ENCODE results near the gene GNB1L.

GNB1L gene

DNA sequence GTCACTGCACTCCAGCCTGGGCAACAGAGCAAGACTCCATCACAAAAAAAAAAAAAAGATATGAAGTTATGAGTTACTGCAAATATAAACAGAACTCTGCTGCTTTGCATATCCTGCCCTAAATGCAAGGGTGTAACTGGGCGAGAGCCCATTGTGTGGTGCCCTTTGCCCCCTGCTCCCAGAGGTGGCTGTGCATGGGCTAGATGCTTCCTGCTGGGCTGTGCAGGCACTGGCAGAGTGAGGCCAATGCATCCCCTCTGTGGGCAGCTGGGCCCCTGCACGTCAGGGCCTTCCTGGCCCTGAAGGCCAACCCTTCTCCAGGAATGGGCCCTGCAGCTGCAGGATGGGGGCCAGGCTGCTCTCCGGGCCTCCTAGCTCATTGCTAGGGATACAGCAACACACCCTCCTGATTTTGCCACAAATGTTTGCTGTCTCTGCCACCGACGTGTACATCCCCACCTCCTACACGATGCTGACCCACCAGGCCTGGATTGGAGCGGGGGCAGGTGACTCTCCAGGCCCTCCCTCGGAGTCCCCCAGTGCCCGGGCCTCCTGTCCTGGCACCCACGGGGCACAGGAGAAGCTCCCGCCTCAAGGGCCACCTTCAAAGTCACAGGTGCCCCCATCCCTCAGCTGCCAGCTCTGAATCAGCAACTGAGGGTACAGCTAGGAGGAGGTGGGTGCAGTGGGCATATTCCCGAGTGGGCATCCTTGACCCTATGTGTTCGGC lies 46.2 kb upstream of the GNB1L start:
- no peaks in the 10 kb centered on the region for H3K79me2 ChIP-seq (ENCODE audit: low read length)
- no peak for TF ChIP-seq EZH2phosphoT487 (IDR thresholded peaks at IDR 0.05; ENCODE audit: low read length)
- TF ChIP-seq EZH2 (optimal IDR thresholded peaks at IDR 0.05; ENCODE audit: low read depth, low read length): no peak
- TF ChIP-seq, protein P1, sequence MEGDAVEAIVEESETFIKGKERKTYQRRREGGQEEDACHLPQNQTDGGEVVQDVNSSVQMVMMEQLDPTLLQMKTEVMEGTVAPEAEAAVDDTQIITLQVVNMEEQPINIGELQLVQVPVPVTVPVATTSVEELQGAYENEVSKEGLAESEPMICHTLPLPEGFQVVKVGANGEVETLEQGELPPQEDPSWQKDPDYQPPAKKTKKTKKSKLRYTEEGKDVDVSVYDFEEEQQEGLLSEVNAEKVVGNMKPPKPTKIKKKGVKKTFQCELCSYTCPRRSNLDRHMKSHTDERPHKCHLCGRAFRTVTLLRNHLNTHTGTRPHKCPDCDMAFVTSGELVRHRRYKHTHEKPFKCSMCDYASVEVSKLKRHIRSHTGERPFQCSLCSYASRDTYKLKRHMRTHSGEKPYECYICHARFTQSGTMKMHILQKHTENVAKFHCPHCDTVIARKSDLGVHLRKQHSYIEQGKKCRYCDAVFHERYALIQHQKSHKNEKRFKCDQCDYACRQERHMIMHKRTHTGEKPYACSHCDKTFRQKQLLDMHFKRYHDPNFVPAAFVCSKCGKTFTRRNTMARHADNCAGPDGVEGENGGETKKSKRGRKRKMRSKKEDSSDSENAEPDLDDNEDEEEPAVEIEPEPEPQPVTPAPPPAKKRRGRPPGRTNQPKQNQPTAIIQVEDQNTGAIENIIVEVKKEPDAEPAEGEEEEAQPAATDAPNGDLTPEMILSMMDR (IDR thresholded peaks at IDR 0.05; ENCODE audit: low read length): no peak
- no peak for DNase-seq
- H2AFZ ChIP-seq (ENCODE audit: low read length): no peak overlapping the region
- H4K20me1 ChIP-seq (ENCODE audit: insufficient read depth, low read length): no peaks in the 10 kb centered on the region
- no peaks in the 10 kb centered on the region for H3K9me3 ChIP-seq (replicated peaks; ENCODE audit: insufficient read depth, low read length)
- H3K27ac ChIP-seq (ENCODE audit: low read length): no peak overlapping the region
- no peaks in the 10 kb centered on the region for H3K27me3 ChIP-seq (replicated peaks; ENCODE audit: insufficient read depth, low read length)
- no peaks in the 10 kb centered on the region for H3K4me1 ChIP-seq (ENCODE audit: low read length)
- H3K4me2 ChIP-seq (ENCODE audit: low read depth, low read length): no peak overlapping the region
- no peak overlapping the region for H3K4me3 ChIP-seq (ENCODE audit: low read length)
- no peaks in the 10 kb centered on the region for H3K9me2 ChIP-seq (replicated peaks; ENCODE audit: insufficient read depth, low read length)
- no peak overlapping the region for H3K9ac ChIP-seq (ENCODE audit: low read length)
- H3K36me3 ChIP-seq (replicated peaks; ENCODE audit: insufficient read depth, low read length): no peaks in the 10 kb centered on the region
- no peaks in the 10 kb centered on the region for H3F3A ChIP-seq (ENCODE audit: insufficient read depth, low read length)

DNA sequence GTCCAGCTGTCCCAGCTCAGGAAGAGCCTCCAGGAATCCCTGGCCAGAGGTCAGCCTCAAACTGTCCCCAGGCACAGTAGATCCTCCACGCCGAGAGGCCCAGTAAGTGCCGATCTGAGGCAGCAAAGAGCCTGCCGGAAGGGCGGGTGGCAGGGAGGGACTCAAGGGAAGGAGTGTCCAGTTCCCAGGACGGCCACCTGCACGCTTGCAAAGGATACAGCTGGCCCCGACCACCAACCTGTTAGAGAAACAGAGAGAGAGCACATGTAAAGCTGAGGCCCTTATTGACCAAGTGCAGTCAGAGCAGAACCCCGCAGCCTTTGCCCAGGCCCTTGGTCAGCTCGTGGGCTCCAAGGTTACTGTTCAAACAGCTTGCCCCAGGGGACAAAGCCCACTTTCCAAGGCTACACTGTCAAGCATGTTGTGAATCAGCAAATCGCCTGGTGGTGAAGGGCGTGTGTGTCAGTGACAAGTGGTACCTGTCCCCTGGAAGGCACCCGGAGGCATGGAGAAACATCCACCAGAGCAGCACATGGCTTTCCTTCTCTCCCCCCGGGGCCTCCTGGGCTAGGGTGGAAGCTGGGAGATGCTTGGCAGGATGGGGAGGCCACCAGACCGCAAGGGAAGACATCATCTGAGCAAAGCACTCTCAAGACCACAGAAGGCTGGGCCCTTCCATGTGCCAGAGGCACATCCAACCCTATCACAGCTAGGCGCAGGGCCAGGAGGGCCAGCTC lies 44.3 kb upstream of the GNB1L start:
- Histone ChIP-seq H3K4me1 (ENCODE audit: low read length) (no peaks in the 10 kb centered on the region), H3K9ac (ENCODE audit: low read length) (no peak overlapping the region)
- TF ChIP-seq, protein P1 (IDR thresholded peaks at IDR 0.05; ENCODE audit: low read length): no peak
- TF ChIP-seq EZH2phosphoT487 (IDR thresholded peaks at IDR 0.05; ENCODE audit: low read length): no peak
- no peak for TF ChIP-seq EZH2 (optimal IDR thresholded peaks at IDR 0.05; ENCODE audit: low read depth, low read length)

DNA sequence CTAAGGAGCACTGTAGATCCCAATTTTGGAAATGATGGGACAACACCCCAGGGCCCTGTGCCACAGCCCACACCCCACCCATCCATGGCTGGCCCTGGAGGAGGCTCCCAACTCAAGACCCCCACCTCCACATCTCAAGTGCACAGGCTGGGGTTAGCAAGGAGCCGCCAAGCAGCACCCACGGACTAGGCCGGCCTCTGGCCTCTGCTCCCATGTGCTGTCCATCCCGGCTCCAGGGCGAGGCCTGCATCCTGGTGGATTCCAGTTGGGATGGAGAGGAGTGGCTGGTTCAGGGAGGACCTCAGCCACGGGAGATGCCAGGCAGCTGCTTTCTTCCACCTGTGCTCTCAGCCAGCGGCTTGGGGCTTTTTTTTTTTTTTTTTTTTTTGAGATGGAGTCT lies 43.5 kb upstream of the GNB1L start:
- H3K4me2 ChIP-seq (ENCODE audit: low read depth, low read length): no peak overlapping the region
- H3F3A ChIP-seq (ENCODE audit: insufficient read depth, low read length): no peaks in the 10 kb centered on the region
- H4K20me1 ChIP-seq (ENCODE audit: insufficient read depth, low read length): no peaks in the 10 kb centered on the region
- no peaks in the 10 kb centered on the region for H3K9me2 ChIP-seq (replicated peaks; ENCODE audit: insufficient read depth, low read length)
- DNase-seq: no peak
- H2AFZ ChIP-seq (ENCODE audit: low read length): no peak overlapping the region
- H3K4me1 ChIP-seq (ENCODE audit: low read length): no peaks in the 10 kb centered on the region
- no peaks in the 10 kb centered on the region for H3K79me2 ChIP-seq (ENCODE audit: low read length)
- no peak overlapping the region for H3K9ac ChIP-seq (ENCODE audit: low read length)
- H3K4me3 ChIP-seq (ENCODE audit: low read length): no peak overlapping the region
- H3K27ac ChIP-seq (ENCODE audit: low read length): no peak overlapping the region
- H3K36me3 ChIP-seq (replicated peaks; ENCODE audit: insufficient read depth, low read length): no peaks in the 10 kb centered on the region
- H3K27me3 ChIP-seq (replicated peaks; ENCODE audit: insufficient read depth, low read length): no peaks in the 10 kb centered on the region
- no peaks in the 10 kb centered on the region for H3K9me3 ChIP-seq (replicated peaks; ENCODE audit: insufficient read depth, low read length)
- TF ChIP-seq EZH2 (optimal IDR thresholded peaks at IDR 0.05; ENCODE audit: low read depth, low read length): no peak
- no peak for TF ChIP-seq EZH2phosphoT487 (IDR thresholded peaks at IDR 0.05; ENCODE audit: low read length)
- TF ChIP-seq, protein P1 (IDR thresholded peaks at IDR 0.05; ENCODE audit: low read length): no peak

More for the DNA sequence above, 44.3 kb upstream of the GNB1L start:
- Histone ChIP-seq H2AFZ (ENCODE audit: low read length) (no peak overlapping the region), H3K9me2 (replicated peaks; ENCODE audit: insufficient read depth, low read length) (no peaks in the 10 kb centered on the region), H3K4me2 (ENCODE audit: low read depth, low read length) (no peak overlapping the region), H3K27ac (ENCODE audit: low read length) (no peak overlapping the region), H3K36me3 (replicated peaks; ENCODE audit: insufficient read depth, low read length) (no peaks in the 10 kb centered on the region), H4K20me1 (ENCODE audit: insufficient read depth, low read length) (no peaks in the 10 kb centered on the region), H3K27me3 (replicated peaks; ENCODE audit: insufficient read depth, low read length) (no peaks in the 10 kb centered on the region), H3K79me2 (ENCODE audit: low read length) (no peaks in the 10 kb centered on the region), H3K9me3 (replicated peaks; ENCODE audit: insufficient read depth, low read length) (no peaks in the 10 kb centered on the region), H3K4me3 (ENCODE audit: low read length) (no peak overlapping the region), H3F3A (ENCODE audit: insufficient read depth, low read length) (no peaks in the 10 kb centered on the region)
- no peak for DNase-seq
